ENCODE results near the gene GNG7.
"Not testable (repeated sequence)": the region's sequence is repeated elsewhere in the genome, so short reads cannot be mapped to it uniquely, and the experiment has no call there.

Gene GNG7

GRCh38 chr19:2711172-2711874 lies 8.8 kb upstream of the GNG7 start:
- no peak for DNase-seq

- no peak for DNase-seq
These were observed 3.8 kb upstream of the GNG7 start for GRCh38 chr19:2706251-2706650.

GRCh38 chr19:2703691-2704216 lies 1.3 kb upstream of the GNG7 start:
- DNase-seq, result no peak

DNA sequence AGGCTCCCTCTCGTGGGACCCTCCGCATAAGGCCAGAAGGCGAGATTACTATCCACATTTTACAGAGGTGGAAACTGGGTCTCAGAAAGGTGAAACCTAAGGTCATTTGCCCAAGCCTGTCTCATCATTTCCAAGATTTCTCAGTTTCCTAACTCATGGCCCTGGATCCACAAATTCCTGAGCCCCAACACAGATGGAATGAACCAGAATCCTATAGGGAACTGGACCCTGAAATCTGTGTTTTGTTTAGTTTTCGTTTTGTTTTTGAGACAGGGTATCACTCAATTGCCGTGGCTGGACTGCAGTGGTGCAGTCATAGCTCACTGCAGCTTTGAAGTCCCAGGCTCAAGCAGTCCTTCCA lies 563 bp upstream of the GNG7 start:
- no peak for DNase-seq

GRCh38 chr19:2701361-2702169 lies 929 bp downstream of the GNG7 start:
- DNase-seq, result no peak

DNA sequence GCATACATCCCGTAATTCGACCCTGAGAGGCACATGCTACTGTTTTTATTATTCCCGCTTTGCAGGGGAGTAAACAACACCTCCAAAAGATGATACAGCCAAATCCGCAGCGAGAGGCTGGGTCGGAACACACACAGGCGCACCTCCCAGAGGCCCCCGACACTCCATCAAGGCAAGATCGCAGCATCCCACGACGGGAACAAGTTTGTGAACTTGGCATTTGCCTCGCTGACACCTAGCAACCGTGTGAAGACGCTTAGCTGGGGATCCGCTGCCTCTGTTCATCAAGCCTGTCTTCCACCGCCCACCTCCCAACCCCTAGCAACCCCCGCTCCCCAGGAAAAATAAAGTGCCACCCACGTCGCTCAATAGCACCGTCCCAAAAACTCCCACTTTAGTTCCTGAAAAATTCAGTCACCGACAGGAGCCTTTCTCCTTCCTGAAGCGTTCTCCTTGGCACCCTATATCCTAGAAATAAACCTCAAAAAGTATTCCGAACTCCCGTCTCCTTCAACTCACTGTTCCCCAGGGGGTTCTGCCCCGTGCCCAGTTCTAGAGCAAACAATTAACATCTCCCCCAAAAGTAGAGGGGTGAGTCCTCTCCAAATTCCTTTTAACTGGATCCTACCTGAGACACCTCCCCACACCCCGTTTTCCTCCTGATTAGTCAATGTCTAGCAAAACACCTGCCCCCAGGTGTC lies 1.7 kb downstream of the GNG7 start:
- no peak for DNase-seq

- no peak for DNase-seq
These were observed 2.9 kb downstream of the GNG7 start for GRCh38 chr19:2699413-2700140.

GRCh38 chr19:2694196-2694595 lies 8.3 kb downstream of the GNG7 start:
- no peak for DNase-seq

GRCh38 chr19:2693492-2694160 lies 8.9 kb downstream of the GNG7 start:
- no peak for DNase-seq

DNA sequence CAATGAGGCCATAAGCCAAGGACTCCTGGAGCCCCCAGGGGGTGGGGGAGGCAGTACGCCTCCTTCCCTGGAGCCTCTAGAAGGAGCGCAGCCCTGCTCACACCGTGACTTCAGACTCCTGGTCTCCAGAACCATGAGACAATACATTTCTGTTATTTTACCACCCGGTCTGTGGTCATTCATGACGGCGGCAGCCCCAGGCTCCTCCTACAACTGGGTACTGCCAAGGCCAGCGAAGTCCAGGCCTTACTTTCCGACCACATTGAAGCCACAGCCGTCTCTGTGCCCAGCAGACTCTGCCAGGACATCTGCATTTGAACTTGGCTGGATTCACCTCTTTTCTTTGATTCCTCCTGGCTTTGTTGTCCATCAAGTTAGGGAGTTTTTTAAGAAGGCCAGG lies 10.5 kb downstream of the GNG7 start:
- no peak for DNase-seq

- no peak for DNase-seq
These were observed 11.6 kb downstream of the GNG7 start for GRCh38 chr19:2690856-2691255.

DNA sequence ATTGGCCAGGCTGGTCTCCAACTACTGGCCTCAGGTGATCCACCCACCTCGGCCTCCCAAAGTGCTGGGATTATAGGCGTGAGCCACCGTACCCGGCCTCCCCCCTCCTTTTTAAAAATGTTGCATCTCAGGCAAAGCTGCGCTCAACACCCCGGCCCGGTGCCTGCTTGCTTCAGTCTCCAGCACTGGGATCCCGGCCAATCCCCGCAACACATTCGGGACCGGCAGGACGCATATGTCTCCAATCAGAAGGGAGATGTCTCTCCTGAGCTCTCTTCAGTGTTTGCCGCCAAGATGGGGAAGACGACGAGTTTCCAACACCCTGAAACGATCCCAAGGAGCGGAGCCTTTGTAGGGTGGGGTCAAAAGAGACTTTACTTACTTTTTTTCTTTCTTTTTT lies 16.1 kb downstream of the GNG7 start:
- DNase-seq, result no peak

GRCh38 chr19:2685204-2685704 lies 17.2 kb downstream of the GNG7 start:
- DNase-seq, result no peak

DNA sequence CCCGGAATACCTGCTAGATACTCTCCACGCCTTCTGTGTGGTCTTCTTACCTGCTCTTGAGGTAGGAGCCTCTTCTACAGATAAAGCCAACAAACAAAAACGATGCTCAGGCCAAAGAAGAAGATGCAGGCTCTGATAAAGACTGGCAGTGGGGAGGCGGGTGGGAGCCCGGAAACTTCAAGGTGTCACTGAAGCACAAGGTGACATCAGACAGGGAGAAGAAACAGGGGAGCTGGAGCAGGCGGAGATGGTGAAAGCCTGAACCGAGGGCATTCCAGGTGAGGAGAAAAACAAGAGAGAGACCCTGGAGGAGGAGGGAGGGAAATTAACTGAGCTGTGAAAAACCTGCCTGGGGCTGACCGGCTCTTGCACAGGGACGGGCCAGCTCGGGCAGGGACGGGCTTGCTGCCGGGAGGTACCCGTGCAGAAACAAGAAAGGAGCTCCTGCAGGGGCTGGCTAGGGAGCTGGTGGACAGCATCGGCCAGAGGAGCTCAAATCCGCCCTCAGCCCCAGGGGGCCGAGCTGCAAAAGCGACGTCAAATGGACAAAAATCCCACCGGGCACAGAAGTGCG lies 19.0 kb downstream of the GNG7 start:
- DNase-seq, result no peak

DNA sequence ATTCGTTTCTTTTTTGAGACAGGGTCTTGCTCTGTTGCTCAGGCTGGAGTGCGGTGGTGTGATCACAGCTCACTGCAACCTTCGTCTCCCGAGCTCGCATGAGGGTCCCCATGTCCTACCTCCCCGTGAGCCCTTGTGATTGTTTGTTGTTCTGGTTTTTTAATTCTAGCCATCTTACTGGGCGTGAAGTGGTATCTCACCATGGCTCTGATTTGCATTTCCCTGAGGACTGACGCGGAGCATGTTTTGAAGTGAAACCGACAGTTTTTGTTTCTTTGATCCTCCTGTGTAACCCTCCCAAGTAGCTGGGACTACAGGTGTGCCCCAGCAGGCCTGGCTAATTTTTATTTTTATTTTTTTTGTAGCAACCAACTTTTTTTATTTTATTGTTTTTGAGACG lies 21.7 kb downstream of the GNG7 start:
- DNase-seq, result no peak

DNA sequence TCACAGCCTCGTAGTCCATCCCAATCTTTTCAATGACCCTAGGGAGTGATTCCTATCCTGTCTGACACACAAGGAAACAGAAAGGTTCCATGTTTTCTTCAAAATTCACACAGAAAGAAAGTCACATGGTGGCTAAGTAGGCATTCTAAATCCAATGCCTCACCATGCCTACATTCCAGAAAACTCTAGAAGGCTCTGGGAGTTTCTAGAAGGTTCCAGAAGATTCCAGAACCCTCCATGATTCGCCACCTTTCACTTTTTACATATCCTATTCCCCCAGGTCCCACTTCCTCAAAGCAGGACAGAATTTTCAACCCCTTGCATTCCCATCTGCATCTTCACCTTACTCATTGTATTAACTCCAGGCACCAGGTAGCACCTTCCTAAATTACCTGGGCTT lies 23.1 kb downstream of the GNG7 start:
- DNase-seq, result no peak

DNA sequence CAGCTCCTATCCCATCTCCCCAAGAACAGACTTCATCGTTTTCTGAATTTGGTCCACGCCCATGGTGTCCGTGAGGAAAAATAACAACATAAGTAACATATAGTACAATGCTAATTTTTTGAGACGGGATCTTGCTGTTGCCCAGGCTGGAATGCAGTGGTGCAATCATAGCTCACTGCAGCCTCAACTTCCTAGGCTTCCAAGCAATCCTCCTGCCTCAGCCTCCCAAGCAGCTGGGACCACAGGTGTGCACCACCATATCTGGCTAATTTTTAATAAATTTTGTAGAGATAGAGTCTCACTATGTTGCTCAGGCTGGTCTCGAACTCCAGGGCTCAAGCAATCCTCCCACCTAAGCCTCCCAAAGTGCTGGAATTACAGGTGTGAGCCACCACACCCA lies 23.5 kb downstream of the GNG7 start:
- not testable (repeated sequence) for DNase-seq

- no peak for DNase-seq
These were observed 24.3 kb downstream of the GNG7 start for GRCh38 chr19:2678044-2678671.

DNA sequence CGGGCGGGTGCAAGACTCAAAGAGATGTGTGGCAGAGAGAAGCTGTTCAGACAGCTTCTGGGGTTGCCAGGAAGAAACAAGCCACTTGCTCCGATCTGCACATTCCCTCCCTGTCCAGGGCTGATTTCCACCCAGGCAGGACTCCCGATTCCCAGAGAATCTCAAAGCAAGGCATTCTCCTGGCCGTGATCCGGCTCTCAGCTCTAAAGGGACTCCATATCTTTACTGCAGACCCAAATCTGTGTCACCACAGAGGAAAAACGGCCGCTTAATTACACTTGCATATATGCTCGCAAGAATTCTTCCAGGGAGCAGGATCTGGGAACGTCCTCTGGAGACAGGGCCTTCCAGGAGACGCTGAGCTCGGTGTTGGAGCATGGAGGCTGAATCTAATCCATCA lies 25.7 kb downstream of the GNG7 start:
- DNase-seq, result no peak

GRCh38 chr19:2675892-2676291 lies 26.6 kb downstream of the GNG7 start:
- DNase-seq, result no peak

- no peak for DNase-seq
These were observed 32.3 kb downstream of the GNG7 start for GRCh38 chr19:2670217-2670616.

All from NCI-H2171 (cell line).